Naive thymus-derived CD4-positive, alpha-beta T cell (primary cell): Measurements from ENCODE around the gene SUGP1. TPM values are rescaled to one million over a fixed set of nuclear protein-coding genes. Genes with fewer than 3 reads are reported as not detected.

Experiments
- ATAC-seq: fragments of 150-1000 bp; cut with Tn5 transposase; 2 replicates; pipeline ENCODE4 v1.10.0; 2021; ENCODE audit warnings: mild to moderate bottlenecking, moderate library complexity
- CTCF ChIA-PET: fragments of 350-600 bp; sonication (Branson Sonifier 250); formaldehyde crosslinking; loops from one replicate; lab custom pipeline; 2021; ENCODE audit warnings: antibody characterized with exemption; lab: Charles Lee
- POLR2A ChIA-PET: fragments of 350-600 bp; sonication (Branson Sonifier 250); formaldehyde crosslinking; loops from one replicate; lab custom pipeline; 2021; ENCODE audit warnings: antibody characterized with exemption, inconsistent platforms; lab: Charles Lee
- DNase-seq, 9 donors: peaks; one replicate each; pipeline versions ENCODE4 v3.0.0 to v3.0.0-alpha.2; 2020 to 2022; ENCODE audit warnings: mixed read lengths in 1 of 9
- H3K27ac ChIP-seq: one replicate; pipeline ENCODE4 v1.7.0; 2013; ENCODE audit warnings: mild to moderate bottlenecking, low read depth, low read length, moderate library complexity
- H3K27me3 ChIP-seq, 2 donors: one replicate each; pipeline ENCODE4 v1.7.0; 2013; ENCODE audit warnings: low read length in 2 of 2, mild to moderate bottlenecking in 2 of 2, moderate library complexity in 2 of 2; ENCODE audit not compliant: control insufficient read depth in 2 of 2, insufficient read depth in 2 of 2
- H3K36me3 ChIP-seq, 3 experiments: 1 replicate in 2 of 3; 2 replicates in 1 of 3; pipeline ENCODE4 v1.7.0; 2013; ENCODE audit warnings: low read length in 3 of 3, mild to moderate bottlenecking in 3 of 3, moderate library complexity in 1 of 3; ENCODE audit not compliant: insufficient read depth in 3 of 3, control insufficient read depth in 2 of 3
- H3K4me1 ChIP-seq, 2 donors: one replicate each; pipeline ENCODE4 v1.7.0; 2013; ENCODE audit warnings: low read length in 2 of 2, mild to moderate bottlenecking in 2 of 2, moderate library complexity in 1 of 2; ENCODE audit not compliant: control insufficient read depth in 2 of 2, insufficient read depth in 2 of 2
- H3K4me3 ChIP-seq: 2 replicates; pipeline ENCODE4 v1.7.0; 2013; ENCODE audit warnings: mild to moderate bottlenecking, low read length
- H3K9me3 ChIP-seq, 3 experiments: 1 replicate in 2 of 3; 2 replicates in 1 of 3; pipeline ENCODE4 v1.7.0; 2013; ENCODE audit warnings: low read length in 3 of 3; ENCODE audit not compliant: control insufficient read depth in 2 of 3
- H3K27ac Mint-ChIP-seq, 9 donors: one replicate each; pipeline ENCODE4 v1.8.0; 2020 to 2022; ENCODE audit warnings: mixed read lengths in 9 of 9, mild to moderate bottlenecking in 8 of 9, moderate library complexity in 5 of 9, inconsistent platforms in 2 of 9
- H3K27me3 Mint-ChIP-seq, 5 donors: one replicate each; pipeline ENCODE4 v1.8.0; 2021 to 2022; ENCODE audit warnings: mixed read lengths in 5 of 5, mild to moderate bottlenecking in 1 of 5
- H3K36me3 Mint-ChIP-seq, 5 donors: one replicate each; pipeline ENCODE4 v1.8.0; 2020 to 2022; ENCODE audit warnings: mixed read lengths in 5 of 5, mild to moderate bottlenecking in 3 of 5, inconsistent platforms in 1 of 5
- H3K4me1 Mint-ChIP-seq, 7 donors: one replicate each; pipeline ENCODE4 v1.8.0; 2020 to 2022; ENCODE audit warnings: mixed read lengths in 7 of 7, mild to moderate bottlenecking in 3 of 7, inconsistent platforms in 1 of 7
- H3K4me3 Mint-ChIP-seq, 10 donors: one replicate each; pipeline ENCODE4 v1.8.0; 2020 to 2022; ENCODE audit warnings: mild to moderate bottlenecking in 10 of 10, mixed read lengths in 10 of 10, moderate library complexity in 6 of 10, inconsistent platforms in 2 of 10
- H3K9me3 Mint-ChIP-seq, 11 donors: one replicate each; pipeline ENCODE4 v1.8.0; 2020 to 2022; ENCODE audit warnings: mixed read lengths in 11 of 11, mild to moderate bottlenecking in 4 of 11, inconsistent platforms in 1 of 11, moderate library complexity in 1 of 11
- intact Hi-C, 2 donors: fragments of 100-400 bp; cut with micrococcal nuclease; formaldehyde crosslinking; loops; one replicate each; pipeline ENCODE4 v1.15.1; 2023
- polyA plus RNA-seq, 2 donors: library from polyadenylated mRNA; unstranded; fragments of 300-500 nt; fragmentation: Illumina TruSeq; gene quantifications; one replicate each; pipeline ENCODE4 v1.2.3, GENCODE V29; 2021
- total RNA-seq, 6 experiments: library from RNA in 5 of 6; stranded (reverse) in 5 of 6; gene quantifications; 1 replicate in 5 of 6; 2 replicates in 1 of 6; pipeline ENCODE4 v1.2.3 and lab custom pipeline; 2021 to 2026

Gene SUGP1
- total and polyA plus RNA-seq, 7 experiments from 2014 or later, result 36.0 to 96.6 (median 59.7) TPM

DNA sequence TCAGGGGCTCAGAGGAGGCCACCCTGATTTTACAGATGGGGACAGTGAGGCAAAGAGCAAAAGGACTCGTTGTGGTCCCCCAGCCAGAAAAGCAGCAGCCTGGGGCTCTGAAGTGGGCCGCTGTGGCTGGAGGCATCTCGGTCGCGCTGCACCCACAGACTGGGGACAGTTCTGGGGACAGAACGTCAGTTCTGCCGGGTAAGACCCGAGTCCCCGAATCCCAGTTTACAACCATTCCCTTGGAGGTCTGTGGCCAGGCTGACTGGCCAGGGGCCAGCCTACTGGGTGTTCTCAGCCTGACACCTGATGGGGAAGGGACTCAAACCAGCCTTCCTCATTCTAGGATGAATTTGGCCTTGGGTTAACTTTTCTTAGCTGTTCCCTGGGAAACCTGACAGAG is 14.1 kb downstream of the SUGP1 start:
- ATAC-seq, result no peak
- POLR2A ChIA-PET, result no interaction called here
- Histone ChIP-seq H3K4me3 (no peak overlapping the region), H3K27me3 (no peaks in the 10 kb centered on the region), H3K4me1 (no peaks in the 10 kb centered on the region), H3K36me3 (peaks cover 0 to 95% (median 14%) of the 10 kb centered on the region in 3 experiments), H3K27ac (no peak overlapping the region), H3K9me3 (no peaks in the 10 kb centered on the region)
- no peaks in the 10 kb centered on the region for H3K9me3 Mint-ChIP-seq
- no peaks in the 10 kb centered on the region for H3K27me3 Mint-ChIP-seq
- no peak overlapping the region for H3K27ac Mint-ChIP-seq
- CTCF ChIA-PET, result no interaction called here
- DNase-seq, result no peak
- no peak overlapping the region for H3K4me3 Mint-ChIP-seq
- H3K4me1 Mint-ChIP-seq, result no peaks in the 10 kb centered on the region
- H3K36me3 Mint-ChIP-seq, result peaks cover 0 to 35% (median 3%) of the 10 kb centered on the region in 5 donors
- intact Hi-C loops, result no loop called here

DNA sequence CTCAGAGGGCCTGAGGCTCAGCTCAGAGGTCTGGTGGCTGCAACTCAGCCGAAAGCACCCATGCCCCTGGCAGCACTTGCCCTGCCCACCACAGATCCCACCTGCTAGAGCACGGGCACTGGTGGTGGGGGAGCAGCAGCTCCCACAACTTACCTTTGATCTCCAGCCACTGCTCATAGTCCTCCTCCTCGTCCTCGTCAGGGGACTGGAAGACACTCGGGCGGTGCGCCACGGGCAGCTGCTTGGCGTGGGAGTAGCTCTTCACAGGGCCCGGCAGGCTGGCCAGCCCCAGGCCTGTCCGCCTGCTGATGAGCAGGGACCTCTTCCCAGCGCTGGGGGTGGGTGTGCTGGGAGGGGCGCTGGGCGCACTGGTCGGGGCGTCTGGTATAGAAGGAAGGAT is 14.6 kb downstream of the SUGP1 start:
- CTCF ChIA-PET, result no interaction called here
- intact Hi-C loops, result no loop called here
- Mint-ChIP-seq H3K27me3 (no peaks in the 10 kb centered on the region), H3K27ac (no peak overlapping the region), H3K36me3 (peaks cover 0 to 35% (median 3%) of the 10 kb centered on the region in 5 donors), H3K4me1 (no peaks in the 10 kb centered on the region), H3K4me3 (no peak overlapping the region), H3K9me3 (no peaks in the 10 kb centered on the region)
- no peaks in the 10 kb centered on the region for H3K9me3 ChIP-seq
- POLR2A ChIA-PET, result no interaction called here
- no peaks in the 10 kb centered on the region for H3K27me3 ChIP-seq
- DNase-seq (no peak), ATAC-seq (no peak)
- H3K27ac ChIP-seq, result no peak overlapping the region
- no peaks in the 10 kb centered on the region for H3K4me1 ChIP-seq
- no peak overlapping the region for H3K4me3 ChIP-seq
- peaks cover 0 to 97% (median 14%) of the 10 kb centered on the region in 3 experiments for H3K36me3 ChIP-seq

DNA sequence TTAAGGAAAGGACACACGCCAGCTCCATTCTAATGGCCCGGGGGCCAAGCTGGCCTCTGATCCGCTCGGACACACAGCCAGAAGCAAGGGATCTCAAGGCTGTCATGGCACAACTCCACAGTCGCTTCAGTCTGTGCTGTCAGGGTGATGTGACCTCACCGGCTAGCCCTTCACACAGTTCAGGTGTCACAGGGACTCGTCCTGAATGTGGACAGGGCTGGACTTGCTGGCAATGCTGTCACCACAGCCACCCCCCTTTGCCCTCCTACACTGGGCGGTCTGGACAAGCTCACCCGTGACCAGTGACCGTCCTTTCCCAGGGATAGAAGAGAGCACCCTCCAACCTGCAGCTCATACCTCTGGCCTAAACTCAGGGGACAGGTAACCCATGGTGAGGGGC is 15.2 kb downstream of the SUGP1 start:
- H3K9me3 ChIP-seq, result no peaks in the 10 kb centered on the region
- CTCF ChIA-PET, result no interaction called here
- no peak for DNase-seq
- intact Hi-C loops, result no loop called here
- Mint-ChIP-seq H3K4me3 (no peak overlapping the region), H3K27me3 (no peaks in the 10 kb centered on the region), H3K9me3 (no peaks in the 10 kb centered on the region), H3K27ac (no peak overlapping the region), H3K36me3 (peaks cover 0 to 30% (median 3%) of the 10 kb centered on the region in 5 donors), H3K4me1 (no peaks in the 10 kb centered on the region)
- no peaks in the 10 kb centered on the region for H3K27me3 ChIP-seq
- no peak for ATAC-seq
- POLR2A ChIA-PET, result no interaction called here
- no peak overlapping the region for H3K27ac ChIP-seq
- H3K4me3 ChIP-seq, result no peak overlapping the region
- H3K4me1 ChIP-seq, result no peaks in the 10 kb centered on the region
- H3K36me3 ChIP-seq, result peaks cover 0 to 97% (median 14%) of the 10 kb centered on the region in 3 experiments

DNA sequence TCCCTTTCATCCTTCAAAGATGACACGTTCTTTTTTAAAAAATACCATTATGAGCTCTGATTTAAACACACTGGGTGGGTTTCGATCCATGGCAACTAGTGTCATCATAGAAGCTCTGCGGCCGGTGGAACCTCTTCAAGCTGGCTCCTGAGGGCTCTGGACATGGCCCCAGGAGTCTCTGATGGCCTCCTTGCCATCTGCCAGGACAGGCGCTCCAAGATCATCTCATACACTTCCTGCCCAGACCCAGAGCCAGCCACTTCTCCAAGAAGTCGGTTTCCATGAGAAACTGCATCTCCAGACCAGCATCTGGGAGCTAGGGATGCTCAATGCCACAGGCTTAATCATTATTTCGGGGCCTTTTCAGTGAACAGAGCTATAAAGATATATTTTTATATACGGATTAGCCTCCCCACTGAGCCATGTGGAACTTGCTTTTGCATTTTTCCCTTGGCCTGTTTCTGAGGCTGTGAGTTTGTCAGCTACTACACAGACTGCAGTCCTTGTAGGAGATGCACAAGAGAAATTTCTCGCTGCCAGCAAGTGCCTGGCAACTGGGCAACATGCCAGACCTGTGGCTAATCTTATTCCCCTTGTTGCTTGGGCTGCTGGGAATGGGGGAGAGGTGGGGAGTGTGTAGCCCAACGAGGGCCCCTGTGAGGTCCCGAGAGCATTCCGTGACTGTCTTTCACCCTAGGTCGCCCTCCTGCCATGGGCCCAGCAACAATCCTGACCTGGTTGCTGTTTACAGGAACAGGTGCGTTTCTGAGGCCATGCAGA is 15.9 kb downstream of the SUGP1 start:
- POLR2A ChIA-PET, result no interaction called here
- Mint-ChIP-seq H3K27ac (no peak overlapping the region), H3K36me3 (peaks cover 0 to 27% (median 3%) of the 10 kb centered on the region in 5 donors), H3K4me3 (no peak overlapping the region), H3K4me1 (no peaks in the 10 kb centered on the region), H3K27me3 (no peaks in the 10 kb centered on the region), H3K9me3 (no peaks in the 10 kb centered on the region)
- H3K4me3 ChIP-seq, result no peak overlapping the region
- H3K27me3 ChIP-seq, result no peaks in the 10 kb centered on the region
- intact Hi-C loops, result no loop called here
- no peak overlapping the region for H3K27ac ChIP-seq
- no peaks in the 10 kb centered on the region for H3K4me1 ChIP-seq
- DNase-seq, result no peak
- no peaks in the 10 kb centered on the region for H3K9me3 ChIP-seq
- no peak for ATAC-seq
- CTCF ChIA-PET, result no interaction called here
- H3K36me3 ChIP-seq, result peaks cover 0 to 93% (median 14%) of the 10 kb centered on the region in 3 experiments

DNA sequence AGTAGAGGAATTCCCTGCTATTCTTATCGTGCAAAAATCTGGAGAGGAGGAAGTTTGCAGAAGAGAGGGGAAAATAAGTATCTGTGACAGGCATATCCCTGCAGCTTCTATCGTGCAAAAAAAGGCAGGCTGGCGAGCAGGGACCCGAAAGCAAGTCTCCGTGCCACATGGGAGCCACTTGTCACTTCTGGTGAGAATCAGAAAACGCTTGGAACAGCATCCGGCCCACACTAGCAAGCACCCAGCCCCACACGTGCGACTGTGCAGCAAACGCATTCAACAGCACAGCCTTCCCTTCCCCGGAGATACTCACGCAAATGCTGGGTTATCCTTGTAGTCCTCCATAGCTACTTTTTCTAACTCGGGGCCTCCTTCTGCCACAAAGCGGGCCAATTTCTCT is 16.9 kb downstream of the SUGP1 start:
- Histone ChIP-seq H3K4me3 (no peak overlapping the region), H3K4me1 (no peaks in the 10 kb centered on the region), H3K27ac (no peak overlapping the region), H3K27me3 (no peaks in the 10 kb centered on the region), H3K36me3 (peaks cover 0 to 84% (median 11%) of the 10 kb centered on the region in 3 experiments), H3K9me3 (no peaks in the 10 kb centered on the region)
- intact Hi-C loops, result no loop called here
- Mint-ChIP-seq H3K4me3 (no peak overlapping the region), H3K4me1 (no peaks in the 10 kb centered on the region), H3K9me3 (no peaks in the 10 kb centered on the region), H3K27ac (no peak overlapping the region), H3K27me3 (no peaks in the 10 kb centered on the region), H3K36me3 (peaks cover 0 to 27% (median 3%) of the 10 kb centered on the region in 5 donors)
- ATAC-seq (no peak), DNase-seq (no peak)
- ChIA-PET POLR2A (no interaction called here), CTCF (no interaction called here)

DNA sequence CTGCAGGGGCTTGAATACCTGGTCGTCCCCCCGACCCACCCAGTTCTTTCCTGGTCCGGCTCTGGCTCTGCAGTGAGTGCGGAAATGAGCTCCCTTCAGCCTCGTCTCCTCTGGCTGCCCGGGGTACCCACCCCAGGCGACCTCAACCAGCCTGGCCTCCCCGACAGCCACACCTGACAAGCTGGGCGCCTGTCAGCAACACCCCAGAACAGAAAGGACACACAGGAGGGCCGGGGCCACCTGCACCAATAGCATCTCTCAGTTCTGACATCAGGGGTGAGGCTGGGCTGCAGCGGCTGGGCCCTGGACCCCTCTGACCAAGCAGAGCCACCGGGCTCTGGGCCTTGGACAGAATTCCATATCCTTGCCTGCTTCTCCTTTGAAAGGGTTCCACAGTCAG is 19.7 kb downstream of the SUGP1 start:
- ATAC-seq, result no peak
- Mint-ChIP-seq H3K9me3 (no peaks in the 10 kb centered on the region), H3K27ac (no peak overlapping the region), H3K4me1 (peaks cover 0 to 2% (median 0%) of the 10 kb centered on the region in 7 donors), H3K4me3 (no peak overlapping the region), H3K27me3 (no peaks in the 10 kb centered on the region), H3K36me3 (peaks cover 0 to 28% (median 4%) of the 10 kb centered on the region in 5 donors)
- intact Hi-C loops, result no loop called here
- DNase-seq, result no peak
- ChIA-PET POLR2A (no interaction called here), CTCF (no interaction called here)
- H3K4me1 ChIP-seq, result no peaks in the 10 kb centered on the region
- no peaks in the 10 kb centered on the region for H3K27me3 ChIP-seq
- no peak overlapping the region for H3K4me3 ChIP-seq
- H3K9me3 ChIP-seq, result no peaks in the 10 kb centered on the region
- H3K36me3 ChIP-seq, result peaks cover 0 to 74% (median 11%) of the 10 kb centered on the region in 3 experiments
- H3K27ac ChIP-seq, result no peak overlapping the region

- Mint-ChIP-seq H3K4me1 (peaks cover 0 to 2% (median 0%) of the 10 kb centered on the region in 7 donors), H3K27ac (no peak overlapping the region), H3K36me3 (peaks cover 5 to 40% (median 19%) of the 10 kb centered on the region in 5 donors), H3K27me3 (no peaks in the 10 kb centered on the region), H3K9me3 (peaks cover 0 to 5% (median 0%) of the 10 kb centered on the region in 11 donors), H3K4me3 (no peak overlapping the region)
- Histone ChIP-seq H3K4me3 (no peak overlapping the region), H3K9me3 (no peaks in the 10 kb centered on the region), H3K27ac (no peak overlapping the region), H3K36me3 (peaks cover 0 to 73% (median 4%) of the 10 kb centered on the region in 3 experiments), H3K4me1 (no peaks in the 10 kb centered on the region), H3K27me3 (no peaks in the 10 kb centered on the region)
- ATAC-seq (no peak), DNase-seq (no peak)
- ChIA-PET POLR2A (no interaction called here), CTCF (no interaction called here)
- intact Hi-C loops, result no loop called here
Measured at GRCh38 chr19:19297759-19298158, 22.6 kb downstream of the SUGP1 start.
